C4-2B (cell line): ENCODE results near the gene GBX2.

ENCODE experiments used
- ZFX ChIP-seq: fragments of 450-650 bp; IDR thresholded peaks from 2 replicates; pipeline ENCODE4 v1.6.1; 2017
- TF ChIP-seq, protein P1 (sequence below): fragments of 450-650 bp; conservative IDR thresholded peaks from 2 replicates; pipeline ENCODE4 v1.5.1; 2017; ENCODE audit warnings: mild to moderate bottlenecking

DNA sequence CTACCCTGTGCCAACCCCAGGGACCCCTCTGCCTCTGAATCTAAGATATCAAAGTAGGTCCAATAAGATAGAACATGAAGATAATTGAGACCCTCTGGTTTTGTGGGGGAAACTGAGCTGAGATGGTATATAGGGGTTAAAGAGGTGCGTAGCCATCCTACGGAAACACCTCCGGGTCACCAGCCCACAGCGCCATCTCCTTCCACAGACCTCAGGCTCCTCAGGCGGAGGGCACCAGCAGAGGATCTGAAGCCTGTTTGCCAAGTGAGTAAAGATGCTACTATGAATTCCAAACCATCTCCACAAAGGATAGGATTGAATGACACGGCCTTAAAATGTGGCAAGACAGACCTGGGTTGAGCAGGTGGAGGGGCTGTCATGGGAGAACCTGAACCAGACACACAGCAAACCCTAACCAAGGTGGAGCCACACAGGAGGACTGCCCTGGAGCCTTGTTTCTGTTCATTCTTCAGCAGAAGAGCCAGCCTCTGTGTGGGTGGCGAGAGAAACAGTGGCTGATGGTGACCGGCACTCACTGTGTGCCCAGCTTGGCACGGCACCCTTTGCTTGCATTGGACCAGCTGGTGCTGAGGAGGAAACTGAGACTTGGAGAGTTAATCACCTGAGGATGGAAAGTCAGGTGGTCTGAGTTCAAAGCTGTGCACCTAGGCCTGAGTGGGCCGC is 10.2 kb downstream of the GBX2 start:
- TF ChIP-seq, protein P1, sequence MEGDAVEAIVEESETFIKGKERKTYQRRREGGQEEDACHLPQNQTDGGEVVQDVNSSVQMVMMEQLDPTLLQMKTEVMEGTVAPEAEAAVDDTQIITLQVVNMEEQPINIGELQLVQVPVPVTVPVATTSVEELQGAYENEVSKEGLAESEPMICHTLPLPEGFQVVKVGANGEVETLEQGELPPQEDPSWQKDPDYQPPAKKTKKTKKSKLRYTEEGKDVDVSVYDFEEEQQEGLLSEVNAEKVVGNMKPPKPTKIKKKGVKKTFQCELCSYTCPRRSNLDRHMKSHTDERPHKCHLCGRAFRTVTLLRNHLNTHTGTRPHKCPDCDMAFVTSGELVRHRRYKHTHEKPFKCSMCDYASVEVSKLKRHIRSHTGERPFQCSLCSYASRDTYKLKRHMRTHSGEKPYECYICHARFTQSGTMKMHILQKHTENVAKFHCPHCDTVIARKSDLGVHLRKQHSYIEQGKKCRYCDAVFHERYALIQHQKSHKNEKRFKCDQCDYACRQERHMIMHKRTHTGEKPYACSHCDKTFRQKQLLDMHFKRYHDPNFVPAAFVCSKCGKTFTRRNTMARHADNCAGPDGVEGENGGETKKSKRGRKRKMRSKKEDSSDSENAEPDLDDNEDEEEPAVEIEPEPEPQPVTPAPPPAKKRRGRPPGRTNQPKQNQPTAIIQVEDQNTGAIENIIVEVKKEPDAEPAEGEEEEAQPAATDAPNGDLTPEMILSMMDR: no peak
- TF ChIP-seq ZFX: no peak
